Amniotic epithelial cell (primary cell): ENCODE data around the gene GBE1.
A peak's percentile ranks its signal among the peaks of the same experiment; 100 is the strongest.

Experiments
- DNase-seq: peaks from one replicate; pipeline ENCODE4 v3.0.0-alpha.2; 2010; ENCODE audit warnings: low read depth

Gene GBE1

GRCh38 chr3:81699536-81700320 lies 61.7 kb downstream of the GBE1 start:
- DNase-seq, result no peak

GRCh38 chr3:81696090-81696489 lies 65.4 kb downstream of the GBE1 start:
- DNase-seq, result no peak

- no peak for DNase-seq
Measured at GRCh38 chr3:81695302-81695701, 66.1 kb downstream of the GBE1 start.

- DNase-seq, result no peak
Measured at GRCh38 chr3:81694662-81695061, 66.8 kb downstream of the GBE1 start.

- DNase-seq, result no peak
Measured at GRCh38 chr3:81692766-81693165, 68.7 kb downstream of the GBE1 start.

- DNase-seq, result no peak
Measured at GRCh38 chr3:81689617-81690016, 71.8 kb downstream of the GBE1 start.

GRCh38 chr3:81684751-81685395 lies 76.6 kb downstream of the GBE1 start:
- DNase-seq, result peak; percentile 21

GRCh38 chr3:81676706-81677456 lies 84.6 kb downstream of the GBE1 start:
- DNase-seq, result no peak

- no peak for DNase-seq
Measured at GRCh38 chr3:81674690-81675089, 86.8 kb downstream of the GBE1 start.

- no peak for DNase-seq
Measured at GRCh38 chr3:81668283-81668682, 93.2 kb downstream of the GBE1 start.

GRCh38 chr3:81666502-81667121 lies 94.8 kb downstream of the GBE1 start:
- peak; percentile 34 for DNase-seq

- DNase-seq, result no peak
Measured at GRCh38 chr3:81663114-81663513, 98.3 kb downstream of the GBE1 start.

- DNase-seq, result no peak
Measured at GRCh38 chr3:81660036-81660435, 101.4 kb downstream of the GBE1 start.

- DNase-seq, result no peak
Measured at GRCh38 chr3:81658322-81658997, 103.0 kb downstream of the GBE1 start.

- no peak for DNase-seq
Measured at GRCh38 chr3:81651139-81651538, 110.3 kb downstream of the GBE1 start.

- DNase-seq, result no peak
Measured at GRCh38 chr3:81650187-81650586, 111.3 kb downstream of the GBE1 start.

- DNase-seq, result no peak
Measured at GRCh38 chr3:81645248-81645647, 116.2 kb downstream of the GBE1 start.

- peak; percentile 29 for DNase-seq
Measured at GRCh38 chr3:81643721-81644120, 117.7 kb downstream of the GBE1 start.

GRCh38 chr3:81638480-81638879 lies 123.0 kb downstream of the GBE1 start:
- no peak for DNase-seq

GRCh38 chr3:81632659-81633058 lies 128.8 kb downstream of the GBE1 start:
- no peak for DNase-seq

GRCh38 chr3:81624756-81625155 lies 136.7 kb downstream of the GBE1 start:
- peak; percentile 3 for DNase-seq

GRCh38 chr3:81622395-81622794 lies 139.1 kb downstream of the GBE1 start:
- peak; percentile 45 for DNase-seq
